Cerebellar cortex (tissue), 1 donor: ENCODE data around the gene ROGDI.

Source experiments
- DNase-seq: peaks from one replicate; pipeline ENCODE4 v3.0.0-alpha.2; 2015; ENCODE audit warnings: low spot score

ROGDI gene

GRCh38 chr16:4801962-4802658 lies at the start of gene ROGDI:
ROGDI (minus strand) TSS chr16:4802633; CDS start chr16:4802571, 62 bp downstream.
- DNase-seq: peak; percentile 84

GRCh38 chr16:4850211-4850610 lies 47.8 kb upstream of the ROGDI start:
- DNase-seq: no peak

- DNase-seq: peak; percentile 31
Measured at GRCh38 chr16:4847774-4848587, 45.5 kb upstream of the ROGDI start.

GRCh38 chr16:4846901-4847773 lies 44.7 kb upstream of the ROGDI start, which contains the start of the genes GLYR1 and UBN1:
GLYR1 (minus strand) TSS chr16:4847288; CDS start chr16:4847265, 23 bp downstream.
UBN1 (plus strand) TSS chr16:4847481; CDS start chr16:4852918, 5,437 bp downstream.
- DNase-seq: peak; percentile 95

- no peak for DNase-seq
Measured at GRCh38 chr16:4846503-4846900, 44.1 kb upstream of the ROGDI start.

GRCh38 chr16:4840984-4841383 lies 38.6 kb upstream of the ROGDI start:
- no peak for DNase-seq

- no peak for DNase-seq
Measured at GRCh38 chr16:4839942-4840341, 37.5 kb upstream of the ROGDI start.

GRCh38 chr16:4837733-4838501 lies 35.5 kb upstream of the ROGDI start:
- DNase-seq: no peak

- no peak for DNase-seq
Measured at GRCh38 chr16:4836727-4837126, 34.3 kb upstream of the ROGDI start.

- DNase-seq: no peak
Measured at GRCh38 chr16:4833584-4833983, 31.2 kb upstream of the ROGDI start.

GRCh38 chr16:4832698-4833343 lies 30.4 kb upstream of the ROGDI start:
- DNase-seq: no peak

GRCh38 chr16:4831616-4832015 lies 29.2 kb upstream of the ROGDI start:
- DNase-seq: no peak

GRCh38 chr16:4830408-4830807 lies 28.0 kb upstream of the ROGDI start:
- DNase-seq: no peak

GRCh38 chr16:4828567-4829321 lies 26.3 kb upstream of the ROGDI start:
- no peak for DNase-seq

GRCh38 chr16:4826980-4827379 lies 24.5 kb upstream of the ROGDI start:
- DNase-seq: no peak

GRCh38 chr16:4826526-4826925 lies 24.1 kb upstream of the ROGDI start:
- DNase-seq: no peak

- DNase-seq: no peak
Measured at GRCh38 chr16:4825196-4825595, 22.8 kb upstream of the ROGDI start.

GRCh38 chr16:4820652-4821051 lies 18.2 kb upstream of the ROGDI start:
- DNase-seq: no peak

- DNase-seq: no peak
Measured at GRCh38 chr16:4814542-4815173, 12.2 kb upstream of the ROGDI start.

GRCh38 chr16:4814046-4814445 lies 11.6 kb upstream of the ROGDI start:
- no peak for DNase-seq
